ENCODE results near the gene CYP51A1.
A peak's percentile ranks its signal among the peaks of the same experiment; 100 is the strongest.

The CYP51A1 gene

GRCh38 chr7:92141161-92141560 lies 6.9 kb upstream of the CYP51A1 start:
- Histone ChIP-seq H3K36me3 (no peaks in the 10 kb centered on the region), H3K27ac (no peak overlapping the region), H3K9me3 (ENCODE audit: severe bottlenecking) (peaks cover 11% of the 10 kb centered on the region), H3K27me3 (ENCODE audit: insufficient read depth, low read depth, severe bottlenecking) (no peaks in the 10 kb centered on the region), H3K4me3 (ENCODE audit: low read depth, low read length) (no peak overlapping the region)
- no peak for TF ChIP-seq CTCF (IDR thresholded peaks at IDR 0.05; ENCODE audit: low read depth, low read length)
- DNase-seq, result no peak

GRCh38 chr7:92137557-92137956 lies 3.3 kb upstream of the CYP51A1 start:
- Histone ChIP-seq H3K9me3 (ENCODE audit: severe bottlenecking) (peaks cover 2% of the 10 kb centered on the region), H3K36me3 (no peaks in the 10 kb centered on the region), H3K27me3 (ENCODE audit: insufficient read depth, low read depth, severe bottlenecking) (no peaks in the 10 kb centered on the region), H3K4me3 (ENCODE audit: low read depth, low read length) (no peak overlapping the region), H3K27ac (no peak overlapping the region)
- no peak for DNase-seq
- no peak for TF ChIP-seq CTCF (IDR thresholded peaks at IDR 0.05; ENCODE audit: low read depth, low read length)

GRCh38 chr7:92135052-92135889 lies 994 bp upstream of the CYP51A1 start:
- H3K36me3 ChIP-seq, result peaks cover 12% of the 10 kb centered on the region
- H3K4me3 ChIP-seq (ENCODE audit: low read depth, low read length), result peak overlapping the region; percentile 96
- peaks cover 2% of the 10 kb centered on the region for H3K9me3 ChIP-seq (ENCODE audit: severe bottlenecking)
- no peaks in the 10 kb centered on the region for H3K27me3 ChIP-seq (ENCODE audit: insufficient read depth, low read depth, severe bottlenecking)
- TF ChIP-seq CTCF (IDR thresholded peaks at IDR 0.05; ENCODE audit: low read depth, low read length), result no peak
- DNase-seq, result peak; percentile 39
- H3K27ac ChIP-seq, result peak overlapping the region; percentile 97

- no peaks in the 10 kb centered on the region for H3K27me3 ChIP-seq (ENCODE audit: insufficient read depth, low read depth, severe bottlenecking)
- peak overlapping the region; percentile 97 for H3K27ac ChIP-seq
- no peaks in the 10 kb centered on the region for H3K9me3 ChIP-seq (ENCODE audit: severe bottlenecking)
- peak overlapping the region; percentile 96 for H3K4me3 ChIP-seq (ENCODE audit: low read depth, low read length)
- peaks cover 27% of the 10 kb centered on the region for H3K36me3 ChIP-seq
- peak; percentile 91 for TF ChIP-seq CTCF (IDR thresholded peaks at IDR 0.05; ENCODE audit: low read depth, low read length)
- DNase-seq, result peak; percentile 88
Observed at GRCh38 chr7:92133737-92134270, 473 bp downstream of the CYP51A1 start.

GRCh38 chr7:92133133-92133736 lies 1.0 kb downstream of the CYP51A1 start:
- Histone ChIP-seq H3K27ac (peak overlapping the region; percentile 97), H3K4me3 (ENCODE audit: low read depth, low read length) (peak overlapping the region; percentile 96), H3K27me3 (ENCODE audit: insufficient read depth, low read depth, severe bottlenecking) (no peaks in the 10 kb centered on the region), H3K36me3 (peaks cover 33% of the 10 kb centered on the region), H3K9me3 (ENCODE audit: severe bottlenecking) (no peaks in the 10 kb centered on the region)
- DNase-seq, result no peak
- TF ChIP-seq CTCF (IDR thresholded peaks at IDR 0.05; ENCODE audit: low read depth, low read length), result no peak

Data from WERI-Rb-1 (cell line).